ENCODE data around the gene BLOC1S6. TPM values are rescaled to one million over a fixed set of nuclear protein-coding genes. Genes with fewer than 3 reads are reported as not detected.
"Not testable (repeated sequence)": the region's sequence is repeated elsewhere in the genome, so short reads cannot be mapped to it uniquely, and the experiment has no call there.

The BLOC1S6 gene
- total RNA-seq, 1 donor from 2014 or later, result 55.2 TPM

DNA sequence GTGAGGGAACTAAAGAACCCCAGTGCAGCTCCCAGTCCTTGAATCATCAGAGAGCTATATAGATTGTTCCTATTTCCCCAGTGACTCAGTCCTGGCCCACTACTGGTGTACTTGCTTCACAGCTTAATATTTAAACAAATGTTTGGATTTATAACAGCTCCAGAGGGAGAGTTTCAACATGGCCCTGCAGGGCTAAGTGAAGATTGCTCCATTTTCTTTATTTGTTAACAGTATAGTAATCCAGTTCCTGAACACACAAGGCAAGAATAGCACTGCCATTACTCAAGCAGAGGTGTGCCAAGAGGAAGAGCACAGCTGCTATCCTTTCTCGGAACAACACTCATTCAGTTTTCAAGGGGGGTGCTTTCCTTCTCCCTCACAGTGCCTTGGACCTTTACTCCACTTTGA, 54.2 kb downstream of the BLOC1S6 start:
- DNase-seq (ENCODE audit: low read depth in 2 of 2), result peak; percentile 57 to 75

DNA sequence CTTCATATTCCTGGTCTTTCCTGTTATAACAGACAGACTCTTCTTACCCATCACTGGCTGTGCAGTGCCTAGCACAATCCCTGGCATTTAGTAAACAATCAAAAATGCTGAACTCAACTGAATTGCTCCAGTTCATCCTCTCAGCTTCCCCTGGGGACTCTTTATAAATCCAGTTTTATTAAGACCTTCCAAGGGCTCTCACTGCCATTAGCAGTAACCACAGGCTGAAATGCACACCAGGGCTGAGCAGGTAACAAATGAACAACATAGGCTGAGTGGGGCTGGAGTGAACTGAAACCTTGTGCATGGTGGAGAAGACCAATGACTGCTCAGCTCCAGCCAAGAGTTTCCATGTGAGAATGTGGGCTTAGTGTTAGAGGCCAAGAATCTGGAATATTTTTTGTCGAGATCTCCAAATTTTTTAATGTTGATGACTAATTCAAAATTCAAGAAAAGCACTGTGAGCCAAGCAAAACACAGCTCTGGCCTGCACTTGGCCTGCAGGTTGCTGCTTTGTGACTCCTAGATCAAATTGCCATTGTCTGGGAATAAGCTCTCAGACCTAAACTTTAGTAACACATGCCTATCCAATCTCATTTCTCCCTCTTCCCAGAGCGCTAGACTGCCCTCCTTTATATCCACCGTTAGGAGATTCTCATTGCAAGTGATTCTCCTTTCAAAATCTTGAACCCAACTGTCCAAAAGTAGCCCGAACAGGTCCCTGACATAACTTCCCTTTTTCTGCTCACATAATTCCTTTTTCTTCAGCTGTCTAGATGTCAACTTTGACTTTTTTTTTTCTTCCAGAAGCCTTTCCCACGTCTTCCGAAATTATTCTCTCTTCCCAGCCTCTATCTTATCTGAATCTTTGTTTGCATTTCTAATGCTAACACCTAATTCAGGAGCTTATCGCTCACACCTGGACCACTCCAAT, 55.1 kb downstream of the BLOC1S6 start:
- peak in 1 of 2 donors; percentile 78 for DNase-seq (ENCODE audit: low read depth in 2 of 2)

DNA sequence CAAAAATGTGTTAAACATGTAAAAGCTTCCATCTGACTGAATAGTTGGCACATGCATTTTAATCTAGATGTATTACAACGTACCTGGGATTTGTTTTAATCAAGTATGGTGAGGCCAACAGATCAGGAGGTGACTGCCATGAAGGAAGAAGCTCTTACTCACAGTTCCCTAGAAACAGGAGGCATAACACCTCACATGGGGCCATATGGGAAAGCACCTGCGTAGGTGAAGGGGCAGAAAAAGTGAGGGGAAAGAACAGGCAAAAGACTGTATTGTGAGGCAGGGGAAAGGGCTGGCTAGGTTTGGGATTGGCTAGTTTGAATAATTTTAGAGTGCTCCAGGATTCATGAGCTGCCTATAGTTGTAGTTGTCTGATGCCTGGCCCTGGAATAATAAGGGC, 57.3 kb downstream of the BLOC1S6 start:
- no peak for DNase-seq (ENCODE audit: low read depth in 2 of 2)

DNA sequence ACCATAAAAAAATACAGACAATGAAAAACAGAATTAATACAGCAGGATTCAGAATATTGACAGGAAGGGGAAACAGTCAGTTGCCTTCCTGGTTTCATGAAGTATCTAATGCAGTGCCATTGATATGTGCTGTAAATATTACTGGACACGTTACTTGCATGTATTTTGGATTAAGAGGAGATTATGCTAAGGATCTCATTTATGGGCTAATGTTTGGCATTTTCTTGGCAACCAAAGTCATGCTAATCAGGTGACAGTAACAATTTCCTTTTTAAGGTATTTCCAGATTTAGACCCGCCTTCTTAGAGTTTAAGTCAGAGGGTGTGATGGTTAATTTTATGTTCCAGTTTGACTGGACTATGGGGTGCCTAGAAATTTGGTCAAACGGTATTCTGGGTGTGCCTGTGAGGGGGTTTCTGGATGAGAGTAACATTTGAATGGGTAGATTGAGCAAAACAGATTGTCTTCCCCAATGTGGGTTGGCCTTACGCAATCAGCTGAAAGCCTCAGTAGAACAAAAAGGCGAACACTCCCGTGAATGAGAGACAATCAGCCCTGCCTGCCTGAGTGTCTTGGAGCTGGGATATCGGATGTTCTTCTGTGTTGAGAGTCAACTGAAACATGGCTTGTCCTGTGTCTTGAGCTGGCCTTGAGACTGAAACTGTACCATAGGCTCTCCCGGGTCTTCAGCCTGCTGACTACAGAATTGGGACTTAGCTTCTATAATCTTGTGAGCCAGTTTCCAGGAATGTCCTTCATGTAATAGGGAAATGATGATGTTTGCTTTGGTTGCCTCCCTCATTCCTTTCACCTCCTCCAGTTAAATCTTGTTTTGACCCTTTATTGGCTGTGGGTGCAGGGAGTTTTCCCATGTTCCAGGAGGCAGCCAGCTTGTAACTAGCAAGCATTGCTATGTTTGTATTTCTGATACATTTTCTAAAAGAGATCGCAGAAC, 58.1 kb downstream of the BLOC1S6 start:
- peak; percentile 35 for DNase-seq (ENCODE audit: low read depth in 2 of 2)

DNA sequence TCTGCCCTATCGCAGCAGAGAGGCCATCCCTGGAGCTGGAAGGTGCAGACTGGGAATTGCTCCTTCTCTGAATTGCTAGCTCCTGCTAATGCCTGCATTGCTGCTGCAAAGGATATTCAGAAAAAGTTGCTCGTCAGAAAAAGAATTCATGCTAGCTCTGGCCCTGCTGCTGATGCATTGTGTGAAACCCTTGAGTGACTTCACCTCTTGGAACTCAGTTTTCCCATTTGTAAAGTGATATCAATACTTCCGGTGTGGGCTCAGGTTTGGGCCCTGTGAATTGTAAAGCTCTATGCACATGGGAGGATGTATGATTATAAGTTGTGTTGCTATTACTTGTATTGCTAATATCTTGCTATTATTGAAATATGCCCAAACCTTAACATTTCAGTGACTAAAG, 59.0 kb downstream of the BLOC1S6 start:
- peak in 1 of 2 donors; percentile 36 for DNase-seq (ENCODE audit: low read depth in 2 of 2)

DNA sequence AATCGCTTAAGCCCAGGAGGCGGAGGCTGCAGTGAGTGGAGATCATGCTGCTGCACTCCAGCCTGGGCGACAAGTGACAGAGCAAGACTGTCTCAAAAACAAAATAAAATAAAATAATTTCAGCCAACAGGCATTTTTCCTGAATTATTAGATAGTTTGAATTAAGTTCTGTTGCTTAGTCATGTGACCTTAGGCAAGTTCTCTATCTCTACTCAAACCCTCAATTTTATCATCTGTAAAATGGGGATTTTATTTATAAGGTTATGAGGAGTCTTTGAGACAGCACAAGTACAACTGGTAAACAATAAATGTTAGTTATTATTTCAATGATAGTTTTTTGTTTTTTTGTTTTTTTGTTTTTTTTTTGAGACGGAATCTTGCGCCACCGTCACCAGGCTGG, 60.6 kb downstream of the BLOC1S6 start:
- no peak for DNase-seq (ENCODE audit: low read depth in 2 of 2)

DNA sequence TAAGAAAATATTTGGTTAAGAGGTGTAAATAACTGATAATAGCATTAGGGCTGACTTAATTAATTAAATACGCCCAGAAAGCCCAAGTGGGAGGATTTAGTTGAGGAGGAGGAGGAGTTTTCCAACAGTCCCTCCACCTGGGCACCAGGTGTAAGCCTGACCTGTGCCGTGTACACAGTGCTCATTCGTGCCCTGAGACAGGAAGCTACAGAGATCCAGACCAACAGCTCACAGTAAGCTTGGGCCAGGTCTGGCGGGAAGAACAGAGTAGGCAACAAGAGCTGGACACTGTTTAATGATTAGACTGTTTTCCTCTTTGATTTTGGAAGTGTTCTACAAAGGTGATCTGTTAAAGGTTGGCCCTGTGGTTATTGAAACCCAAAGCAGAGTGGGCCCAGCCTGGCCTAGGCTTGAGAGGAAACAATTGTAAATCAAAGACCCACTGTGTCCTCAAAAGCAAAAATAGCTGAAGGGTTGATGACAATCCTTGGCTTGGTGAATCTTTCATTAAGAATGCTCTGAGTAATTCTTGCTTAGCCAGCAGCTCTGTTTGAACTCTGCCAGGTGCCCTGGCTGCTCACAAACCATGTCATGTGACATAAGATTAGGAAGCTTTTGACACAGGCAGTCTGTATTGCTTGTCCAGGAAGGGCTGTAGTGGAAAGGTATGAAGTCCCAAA, 61.5 kb downstream of the BLOC1S6 start:
- peak; percentile 27 to 40 for DNase-seq (ENCODE audit: low read depth in 2 of 2)

DNA sequence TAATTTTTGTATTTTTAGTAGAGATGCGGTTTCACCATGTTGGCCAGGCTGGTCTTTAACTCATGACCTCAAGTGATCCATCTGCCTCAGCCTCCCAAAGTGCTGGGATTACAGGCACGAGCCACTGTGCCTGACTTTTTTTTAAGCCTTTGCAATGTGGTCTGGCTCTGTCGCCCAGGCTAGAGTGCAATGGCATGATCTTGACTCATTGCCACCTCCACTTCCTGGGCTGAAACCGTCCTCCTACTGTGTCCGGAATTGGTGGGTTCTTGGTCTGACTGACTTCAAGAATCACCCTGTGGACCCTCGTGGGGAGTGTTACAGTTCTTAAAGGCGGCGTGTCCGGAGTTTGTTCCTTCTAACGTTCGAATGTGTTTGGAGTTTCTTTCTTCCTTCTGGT, 62.8 kb downstream of the BLOC1S6 start:
- DNase-seq (ENCODE audit: low read depth in 2 of 2), result not testable (repeated sequence)

DNA sequence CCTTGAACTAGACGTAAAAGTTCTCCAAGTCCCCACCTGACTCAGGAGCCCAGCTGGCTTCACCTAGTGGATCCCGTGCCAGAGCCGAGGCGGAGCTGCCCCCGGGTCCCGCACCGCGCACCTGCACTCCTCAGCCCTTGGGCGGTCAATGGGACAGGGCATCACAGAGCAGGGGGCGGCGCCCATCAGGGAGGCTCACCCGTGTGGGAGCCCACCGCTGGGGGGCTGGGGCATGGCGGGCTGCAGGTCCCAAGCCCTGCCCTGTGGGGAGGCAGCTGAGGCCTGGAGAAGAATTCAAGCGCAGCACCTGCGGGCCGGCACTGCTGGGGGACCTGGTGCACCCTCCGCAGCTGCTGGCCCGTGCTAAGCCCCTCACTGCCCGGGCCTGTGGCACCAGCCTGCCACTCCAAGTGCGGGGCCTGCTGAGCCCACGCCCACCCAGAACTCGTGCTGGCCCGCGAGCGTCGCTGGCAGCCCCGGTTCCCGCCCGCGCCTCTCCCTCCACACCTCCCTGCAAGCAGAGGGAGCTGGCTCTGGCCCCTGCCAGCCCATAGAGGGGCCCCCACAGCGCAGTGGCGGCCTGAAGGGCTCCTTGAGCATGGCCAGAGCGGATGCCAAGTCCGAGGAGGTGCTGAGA, 63.8 kb downstream of the BLOC1S6 start:
- no peak for DNase-seq (ENCODE audit: low read depth in 2 of 2)

DNA sequence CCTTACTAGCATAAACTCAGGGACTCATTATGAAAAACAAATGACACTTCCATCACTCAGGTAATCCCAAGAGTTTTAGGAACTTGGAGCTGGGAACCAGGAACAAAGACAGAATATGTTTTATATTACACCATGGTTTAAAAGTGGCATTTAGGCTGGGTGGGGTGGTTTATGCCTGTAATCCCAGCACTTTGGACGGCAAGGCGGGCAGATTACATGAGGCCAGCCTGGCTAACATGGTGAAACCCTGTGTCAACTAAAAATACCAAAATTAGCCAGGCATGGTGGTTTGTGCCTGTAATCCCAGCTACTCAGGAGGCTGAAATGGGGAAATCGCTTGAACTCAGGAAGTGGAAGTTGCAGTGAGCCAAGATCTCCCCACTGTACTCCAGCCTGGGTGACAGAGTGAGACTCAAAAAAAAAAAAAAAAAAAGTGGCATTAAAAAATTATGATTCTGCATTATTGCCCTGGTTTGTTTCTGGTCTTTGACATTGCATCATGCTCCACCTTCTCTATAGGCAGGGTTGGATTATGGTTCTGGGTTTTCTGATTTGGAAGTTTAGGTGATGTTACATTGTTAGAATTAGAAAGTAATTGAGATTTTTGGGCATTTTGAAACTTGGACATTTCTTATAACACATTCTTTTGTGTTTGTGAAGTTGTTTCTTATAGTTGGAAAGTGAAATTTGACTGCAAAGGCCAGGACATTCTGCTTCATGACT, 66.7 kb downstream of the BLOC1S6 start:
- DNase-seq (ENCODE audit: low read depth in 2 of 2), result peak in 1 of 2 donors; percentile 37

DNA sequence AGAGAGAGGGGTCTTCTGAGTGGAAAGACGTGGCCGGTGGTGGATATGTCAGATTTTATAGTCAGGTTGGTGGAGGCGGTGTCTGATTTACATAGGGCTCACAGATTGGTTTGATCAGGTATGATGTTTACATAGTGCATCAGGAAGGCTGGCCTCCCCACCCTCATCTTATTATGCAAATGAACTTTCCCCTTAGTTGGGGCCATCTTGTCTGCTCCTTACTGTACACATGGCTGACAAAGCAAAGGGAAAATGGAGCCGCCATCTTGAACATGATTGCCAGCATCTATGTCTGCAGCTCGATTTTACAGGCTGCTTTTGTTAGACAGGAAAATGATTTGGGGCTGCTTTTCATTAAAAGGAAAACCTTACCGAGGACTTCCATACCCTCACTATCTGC, 67.6 kb downstream of the BLOC1S6 start:
- DNase-seq (ENCODE audit: low read depth in 2 of 2), result no peak

DNA sequence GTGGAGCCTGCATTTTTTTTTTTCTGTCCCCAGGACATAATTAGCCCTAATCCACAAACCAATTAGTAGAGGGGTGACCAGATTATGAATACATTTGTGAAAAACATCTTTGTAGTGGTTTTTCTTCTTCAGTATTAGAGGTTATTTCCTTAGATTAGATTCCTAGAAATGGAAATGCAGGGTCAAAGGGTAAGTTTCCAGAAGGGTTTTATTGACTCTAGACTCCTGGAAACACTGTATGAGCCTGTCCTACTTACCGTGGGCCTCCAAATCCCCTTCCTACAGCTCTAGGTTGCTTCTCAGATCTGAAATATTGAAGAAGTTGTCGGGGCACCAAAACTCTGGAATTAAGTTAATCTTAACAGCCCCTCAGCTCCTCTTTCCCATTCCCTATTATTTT, 70.1 kb downstream of the BLOC1S6 start:
- DNase-seq (ENCODE audit: low read depth in 2 of 2), result no peak

DNA sequence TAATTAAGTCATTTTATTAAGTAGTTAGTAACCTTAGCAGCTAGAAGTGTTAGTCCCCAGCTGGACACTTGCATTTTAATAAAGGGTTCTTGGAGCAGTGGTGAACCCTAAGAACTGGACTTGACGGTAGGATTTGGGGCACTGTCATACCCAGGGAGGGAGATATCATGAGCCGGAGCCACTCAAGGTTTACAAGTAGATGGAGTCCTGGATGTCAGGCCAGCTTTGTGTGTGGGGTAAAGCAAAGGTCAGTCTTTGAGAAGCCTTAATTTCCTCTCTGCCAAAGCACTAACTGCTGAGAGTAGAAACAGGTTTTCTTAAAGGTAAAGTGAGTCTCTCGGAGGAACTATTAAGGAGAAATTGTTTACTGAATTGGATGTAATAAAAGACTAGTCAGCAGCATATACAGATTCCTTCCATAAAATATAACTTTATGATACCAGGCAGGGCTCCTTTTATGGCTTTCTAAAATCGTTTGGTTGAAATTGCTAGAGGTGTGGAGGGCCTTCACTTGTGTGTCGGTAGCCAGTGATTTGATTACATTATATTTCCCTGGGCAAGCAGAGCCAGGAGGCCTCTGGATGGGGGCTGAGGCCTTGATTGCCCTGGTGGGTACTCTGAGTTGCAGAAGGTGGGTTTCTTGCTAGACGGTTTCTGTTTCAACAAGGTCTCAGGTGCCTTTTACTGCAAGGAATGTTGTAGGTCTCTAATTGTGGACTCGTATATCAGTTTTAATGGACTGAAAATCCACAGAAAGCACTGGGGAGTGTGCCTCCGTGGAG, 70.8 kb downstream of the BLOC1S6 start:
- DNase-seq (ENCODE audit: low read depth in 2 of 2), result no peak

Other genes starting within 250 kb of the BLOC1S6 start
- gene GATM, start 208.8 kb upstream of the BLOC1S6 start, total RNA-seq, result 0.20 and 0.44 TPM in 2 replicates
- gene SLC30A4, start 64.6 kb upstream of the BLOC1S6 start, total RNA-seq, result 4.1 and 6.5 TPM in 2 replicates
- gene SQOR, start 47.6 kb downstream of the BLOC1S6 start, total RNA-seq, result 118 and 162 TPM in 2 replicates